Type B pancreatic cell (in vitro differentiated cells): ENCODE results near the gene MAP7. TPM values are rescaled to one million over a fixed set of nuclear protein-coding genes. Genes with fewer than 3 reads are reported as not detected.

ENCODE experiments used
- DNase-seq: peaks from one replicate; pipeline ENCODE4 v3.0.0; 2021; ENCODE audit warnings: mixed read lengths; ENCODE audit not compliant: unreplicated experiment; ENCODE audit errors: extremely low spot score
- H3K27ac Mint-ChIP-seq: 2 replicates; pipeline ENCODE4 v1.8.0; 2021; ENCODE audit warnings: mild to moderate bottlenecking, mixed read lengths
- H3K27me3 Mint-ChIP-seq: 2 replicates; pipeline ENCODE4 v1.8.0; 2021; ENCODE audit warnings: mixed read lengths
- H3K36me3 Mint-ChIP-seq: 2 replicates; pipeline ENCODE4 v1.8.0; 2021; ENCODE audit warnings: mixed read lengths
- H3K4me1 Mint-ChIP-seq: one replicate; pipeline ENCODE4 v1.8.0; 2021; ENCODE audit warnings: mixed read lengths; ENCODE audit not compliant: unreplicated experiment
- H3K4me3 Mint-ChIP-seq: 2 replicates; pipeline ENCODE4 v1.8.0; 2021; ENCODE audit warnings: mild to moderate bottlenecking, mixed read lengths
- H3K9me3 Mint-ChIP-seq: 2 replicates; pipeline ENCODE4 v1.8.0; 2021; ENCODE audit warnings: mixed read lengths
- total RNA-seq: library from RNA; stranded (reverse); gene quantifications from 2 replicates; pipeline ENCODE4 v1.2.1, GENCODE V29; 2021; ENCODE audit warnings: low replicate concordance
- TF ChIP-seq, protein P1 (sequence below): fragments of 200-600 bp; sonication (generic); conservative IDR thresholded peaks from 2 replicates; pipeline ENCODE4 v1.5.0; 2021; ENCODE audit warnings: antibody characterized with exemption, mild to moderate bottlenecking

Gene MAP7
- total RNA-seq, 1 donor from 2014 or later = 17.8 TPM

DNA sequence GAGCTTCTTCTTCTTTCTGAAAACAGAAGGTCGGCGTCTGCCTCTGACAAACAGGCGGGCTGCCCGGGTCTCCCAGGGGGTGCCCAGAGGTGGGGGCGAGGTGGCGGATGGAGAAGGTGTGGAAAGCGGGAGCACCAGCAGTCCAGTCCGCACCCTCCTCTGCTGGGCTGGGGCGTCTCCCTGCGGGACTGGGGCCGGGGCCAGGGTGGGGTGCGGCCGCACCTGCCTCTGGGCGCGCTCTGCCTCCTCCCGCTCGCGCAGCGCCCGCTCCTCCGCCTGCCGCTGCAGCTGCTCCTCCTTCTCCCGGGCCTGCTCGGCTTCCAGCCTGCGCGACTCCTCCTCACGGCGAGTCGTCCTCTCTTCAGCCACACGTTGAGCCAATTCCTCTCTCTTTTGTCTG lies 189.4 kb downstream of the MAP7 start:
- Mint-ChIP-seq H3K4me1 (no peaks in the 10 kb centered on the region), H3K27ac (no peak overlapping the region)

DNA sequence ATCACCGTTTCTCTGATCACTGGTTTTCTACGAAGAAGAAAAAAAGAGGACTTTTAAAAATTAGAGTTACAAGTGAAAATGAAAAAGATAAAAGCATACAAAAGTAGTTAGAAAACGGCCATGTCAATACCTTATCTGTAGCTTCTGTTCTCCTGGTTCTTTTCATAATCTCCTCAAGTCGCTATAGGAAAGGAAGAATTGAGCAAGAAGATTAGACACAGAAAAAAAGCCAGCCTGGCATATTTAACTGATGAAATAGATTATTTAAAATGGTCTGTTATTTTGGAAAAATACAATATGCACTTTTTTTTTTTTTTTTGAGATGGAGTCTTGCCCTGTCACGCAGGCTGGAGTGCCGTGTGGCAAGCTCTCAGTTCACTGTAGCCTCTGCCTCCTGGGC lies 190.4 kb downstream of the MAP7 start:
- H3K36me3 Mint-ChIP-seq = peaks cover 4% of the 10 kb centered on the region
- no peaks in the 10 kb centered on the region for H3K9me3 Mint-ChIP-seq
- TF ChIP-seq, protein P1, sequence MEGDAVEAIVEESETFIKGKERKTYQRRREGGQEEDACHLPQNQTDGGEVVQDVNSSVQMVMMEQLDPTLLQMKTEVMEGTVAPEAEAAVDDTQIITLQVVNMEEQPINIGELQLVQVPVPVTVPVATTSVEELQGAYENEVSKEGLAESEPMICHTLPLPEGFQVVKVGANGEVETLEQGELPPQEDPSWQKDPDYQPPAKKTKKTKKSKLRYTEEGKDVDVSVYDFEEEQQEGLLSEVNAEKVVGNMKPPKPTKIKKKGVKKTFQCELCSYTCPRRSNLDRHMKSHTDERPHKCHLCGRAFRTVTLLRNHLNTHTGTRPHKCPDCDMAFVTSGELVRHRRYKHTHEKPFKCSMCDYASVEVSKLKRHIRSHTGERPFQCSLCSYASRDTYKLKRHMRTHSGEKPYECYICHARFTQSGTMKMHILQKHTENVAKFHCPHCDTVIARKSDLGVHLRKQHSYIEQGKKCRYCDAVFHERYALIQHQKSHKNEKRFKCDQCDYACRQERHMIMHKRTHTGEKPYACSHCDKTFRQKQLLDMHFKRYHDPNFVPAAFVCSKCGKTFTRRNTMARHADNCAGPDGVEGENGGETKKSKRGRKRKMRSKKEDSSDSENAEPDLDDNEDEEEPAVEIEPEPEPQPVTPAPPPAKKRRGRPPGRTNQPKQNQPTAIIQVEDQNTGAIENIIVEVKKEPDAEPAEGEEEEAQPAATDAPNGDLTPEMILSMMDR = no peak
- H3K27me3 Mint-ChIP-seq = no peaks in the 10 kb centered on the region
- no peaks in the 10 kb centered on the region for H3K4me1 Mint-ChIP-seq
- H3K27ac Mint-ChIP-seq = no peak overlapping the region
- H3K4me3 Mint-ChIP-seq = no peak overlapping the region
- no peak for DNase-seq

More for the DNA sequence above, 189.4 kb downstream of the MAP7 start:
- TF ChIP-seq, protein P1 = no peak
- Mint-ChIP-seq H3K9me3 (no peaks in the 10 kb centered on the region), H3K4me3 (no peak overlapping the region), H3K36me3 (peaks cover 4% of the 10 kb centered on the region), H3K27me3 (no peaks in the 10 kb centered on the region)
- no peak for DNase-seq

DNA sequence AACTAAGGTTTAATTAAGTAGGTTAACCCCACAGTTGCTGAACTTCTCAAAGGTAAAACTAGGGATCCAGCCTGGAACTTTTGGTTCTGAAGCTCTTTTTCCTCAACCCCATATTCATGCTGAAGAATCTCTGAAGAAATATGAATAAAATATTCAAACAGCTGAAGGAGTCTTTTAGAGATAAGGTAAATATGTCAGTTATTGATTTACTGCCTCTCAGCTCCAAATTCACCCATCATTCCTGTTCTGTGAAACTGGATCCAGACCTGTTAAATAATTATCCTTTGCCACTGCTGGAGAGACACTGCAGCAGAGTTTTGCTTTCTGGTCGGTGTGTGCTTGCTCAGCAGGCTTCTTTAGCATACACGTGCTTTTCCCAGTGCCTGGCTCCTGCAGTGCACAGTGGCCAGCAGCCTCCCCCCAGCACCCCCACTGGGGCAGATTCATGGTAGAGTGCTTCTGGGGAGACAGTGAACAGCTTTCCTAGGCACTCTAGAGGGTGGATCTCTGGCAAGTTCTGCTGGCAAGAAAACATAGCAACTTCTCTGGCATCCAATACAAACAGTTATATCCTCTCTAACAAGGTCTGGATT lies 198.6 kb downstream of the MAP7 start:
- TF ChIP-seq, protein P1 = no peak
- Mint-ChIP-seq H3K4me3 (no peak overlapping the region), H3K27me3 (no peaks in the 10 kb centered on the region), H3K9me3 (no peaks in the 10 kb centered on the region), H3K4me1 (peaks cover 18% of the 10 kb centered on the region), H3K36me3 (peaks cover 4% of the 10 kb centered on the region), H3K27ac (no peak overlapping the region)
- no peak for DNase-seq

DNA sequence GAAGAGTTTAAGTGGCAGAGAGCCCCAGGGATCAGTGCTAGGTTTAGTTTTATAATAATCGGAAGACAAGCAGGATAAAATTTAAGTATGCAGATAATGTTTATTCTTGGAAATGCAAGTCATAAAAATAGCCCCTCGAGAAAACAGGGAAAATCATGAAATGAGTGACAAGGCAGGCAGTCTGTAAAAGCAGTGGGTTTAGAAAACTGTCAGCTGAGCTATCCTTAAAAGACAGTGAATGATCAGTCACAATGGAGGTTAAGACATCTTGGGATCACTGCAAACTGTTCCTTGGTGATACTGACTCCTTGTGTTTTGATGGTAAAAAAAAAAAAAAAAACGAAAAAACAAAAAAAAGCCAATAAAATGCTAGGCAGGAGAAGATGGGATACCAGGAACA lies 199.3 kb downstream of the MAP7 start:
- TF ChIP-seq, protein P1 = no peak
- Mint-ChIP-seq H3K9me3 (no peaks in the 10 kb centered on the region), H3K27me3 (no peaks in the 10 kb centered on the region), H3K36me3 (peaks cover 4% of the 10 kb centered on the region), H3K4me1 (peaks cover 18% of the 10 kb centered on the region), H3K4me3 (no peak overlapping the region), H3K27ac (no peak overlapping the region)
- DNase-seq = no peak

DNA sequence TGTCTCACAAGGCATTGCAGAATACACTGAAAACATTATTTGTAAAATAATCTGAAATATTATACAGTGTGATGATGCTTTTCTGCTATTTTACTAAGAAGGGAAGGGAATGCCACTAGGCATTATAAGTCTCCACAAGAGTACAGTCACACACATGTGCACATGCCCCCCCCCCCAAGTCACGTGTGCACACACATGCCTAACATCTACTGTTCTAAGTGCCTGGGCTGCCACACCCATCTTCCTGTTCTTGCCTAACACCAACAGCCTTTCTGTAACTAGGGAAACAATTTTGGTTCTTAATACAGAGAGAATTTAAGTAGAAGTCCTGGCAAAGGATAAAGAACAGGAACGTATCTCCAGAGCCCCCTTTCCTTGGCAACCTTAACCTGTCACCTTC lies 202.4 kb downstream of the MAP7 start:
- H3K27me3 Mint-ChIP-seq = no peaks in the 10 kb centered on the region
- TF ChIP-seq, protein P1 = no peak
- H3K9me3 Mint-ChIP-seq = no peaks in the 10 kb centered on the region
- H3K4me3 Mint-ChIP-seq = no peak overlapping the region
- H3K4me1 Mint-ChIP-seq = peaks cover 26% of the 10 kb centered on the region
- peaks cover 11% of the 10 kb centered on the region for H3K36me3 Mint-ChIP-seq
- no peak for DNase-seq
- H3K27ac Mint-ChIP-seq = no peak overlapping the region

DNA sequence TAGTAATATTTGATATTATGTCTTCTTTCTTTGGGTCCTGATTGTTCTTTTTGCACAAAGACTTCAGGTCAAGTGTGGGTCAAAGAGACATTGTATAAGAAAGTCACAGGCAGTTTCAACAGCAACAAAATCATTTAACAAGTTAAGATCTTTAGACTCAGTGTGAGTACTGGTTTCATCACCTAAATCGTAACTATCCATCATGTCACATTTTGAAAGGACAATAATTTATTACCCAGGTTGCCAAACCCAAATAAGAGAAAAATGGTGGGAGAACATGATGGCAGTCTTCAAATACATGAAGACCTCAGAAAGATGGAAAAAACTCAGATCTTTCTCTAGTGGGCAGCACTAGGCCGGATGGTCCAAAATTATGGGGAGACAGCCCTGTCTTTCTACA lies 205.1 kb downstream of the MAP7 start:
- H3K4me3 Mint-ChIP-seq = no peak overlapping the region
- H3K4me1 Mint-ChIP-seq = peaks cover 10% of the 10 kb centered on the region
- no peaks in the 10 kb centered on the region for H3K9me3 Mint-ChIP-seq
- DNase-seq = no peak
- TF ChIP-seq, protein P1 = no peak
- no peak overlapping the region for H3K27ac Mint-ChIP-seq
- peaks cover 11% of the 10 kb centered on the region for H3K36me3 Mint-ChIP-seq
- no peaks in the 10 kb centered on the region for H3K27me3 Mint-ChIP-seq
